Measurements from ENCODE around the gene GDF11. TPM values are rescaled to one million over a fixed set of nuclear protein-coding genes. Genes with fewer than 3 reads are reported as not detected.

Gene GDF11
- total RNA-seq, 2 donors from 2014 or later = 3.0 to 9.7 TPM

- Histone ChIP-seq H3K4me1 (ENCODE audit: control insufficient read depth in 1 of 2, low read depth in 2 of 2) (no peaks in the 10 kb centered on the region), H3K27ac (no peak overlapping the region), H3K9me3 (no peaks in the 10 kb centered on the region), H3K36me3 (peaks cover 27% of the 10 kb centered on the region), H3K27me3 (replicated peaks; ENCODE audit: insufficient read depth) (no peaks in the 10 kb centered on the region), H3K4me3 (no peak overlapping the region)
- TF ChIP-seq CTCF (IDR thresholded peaks at IDR 0.05) = no peak
- DNase-seq (ENCODE audit: low spot score) (no peak), ATAC-seq (ENCODE audit: insufficient number of reproducible peaks, low FRiP score, low read depth) (no peak)
Observed at GRCh38 chr12:55797550-55797949, 54.6 kb downstream of the GDF11 start.

Other genes with a start within 250 kb of the GDF11 start
- gene OR6C4, start 193.5 kb upstream of the GDF11 start, total RNA-seq = not detected
- gene OR2AP1, start 170.7 kb upstream of the GDF11 start, total RNA-seq = not detected
- not detected for gene OR10P1, start 106.2 kb upstream of the GDF11 start, total RNA-seq
- 100 to 1,000 TPM; 285 to 317 TPM for gene ITGA7, start 35.2 kb upstream of the GDF11 start, total RNA-seq
- 100 to 1,000 TPM; 113 to 117 TPM for gene BLOC1S1, start 27.1 kb upstream of the GDF11 start, total RNA-seq
- 10 to 100 TPM; 24.4 to 29.5 TPM for gene RDH5, start 22.7 kb upstream of the GDF11 start, total RNA-seq
- 100 to 1,000 TPM; 615 to 776 TPM for gene CD63, start 14.1 kb upstream of the GDF11 start, total RNA-seq
- gene SARNP, start 74.6 kb downstream of the GDF11 start, total RNA-seq = 10 to 100 TPM; 39.1 to 49.2 TPM
- 10 to 100 TPM; 13.8 to 16.2 TPM for gene ORMDL2, start 74.9 kb downstream of the GDF11 start, total RNA-seq
- gene DNAJC14, start 86.5 kb downstream of the GDF11 start, total RNA-seq = 10 to 100 TPM; 27.5 to 39.6 TPM
- gene MMP19, start 99.8 kb downstream of the GDF11 start, total RNA-seq = 10 to 100 TPM; 72.9 to 85.0 TPM
- gene PYM1, start 184.8 kb downstream of the GDF11 start, total RNA-seq = 10 to 100 TPM; 19.0 to 31.6 TPM
- gene DGKA, start 188.0 kb downstream of the GDF11 start, total RNA-seq = 100 to 1,000 TPM in 1 of 2 donors, 10 to 100 TPM in 1; 72.8 to 104 TPM
- under 1 TPM in 1 of 2 donors, not detected in 1; 0.99 TPM for gene PMEL, start 222.9 kb downstream of the GDF11 start, total RNA-seq
- gene CDK2, start 223.7 kb downstream of the GDF11 start, total RNA-seq = 10 to 100 TPM; 18.0 to 32.5 TPM
- 10 to 100 TPM; 70.3 to 89.2 TPM for gene RAB5B, start 231.0 kb downstream of the GDF11 start, total RNA-seq